Esophagus squamous epithelium (tissue), 5 donors: ENCODE data around the gene MCM3. TPM values are rescaled to one million over a fixed set of nuclear protein-coding genes. Genes with fewer than 3 reads are reported as not detected.
A peak's percentile ranks its signal among the peaks of the same experiment; 100 is the strongest.

ENCODE experiments used
- DNase-seq: peaks from one replicate; lab custom pipeline; 2025; lab: John Stamatoyannopoulos, UW
- H3K27ac ChIP-seq, 4 donors: fragments of 200-600 bp; sonication (generic); one replicate each; pipeline ENCODE4 v1.5.1; 2016 to 2019; ENCODE audit warnings: mild to moderate bottlenecking in 1 of 4
- H3K27me3 ChIP-seq, 4 donors: fragments of 200-600 bp; sonication (generic); 1 replicate in 3 of 4; 2 replicates in 1 of 4; pipeline versions ENCODE4 v1.5.1 to v1.6.0; 2017 to 2021; ENCODE audit warnings: antibody characterized with exemption in 1 of 4
- H3K36me3 ChIP-seq, 3 donors: fragments of 200-600 bp; sonication (generic); one replicate each; pipeline ENCODE4 v1.5.1; 2016 to 2019
- H3K4me1 ChIP-seq, 3 donors: fragments of 200-600 bp; sonication (generic); one replicate each; pipeline ENCODE4 v1.5.1; 2017 to 2019
- H3K4me3 ChIP-seq, 4 donors: fragments of 200-600 bp; sonication (generic); 1 replicate in 3 of 4; 2 replicates in 1 of 4; pipeline ENCODE4 v1.5.1; 2016 to 2019; ENCODE audit warnings: mild to moderate bottlenecking in 2 of 4, moderate library complexity in 1 of 4
- H3K9me3 ChIP-seq, 3 donors: fragments of 200-600 bp; sonication (generic); one replicate each; pipeline ENCODE4 v1.5.1; 2016 to 2019
- POLR2A ChIP-seq, 4 donors: fragments of 450-650 bp; IDR thresholded peaks; one replicate each; pipeline ENCODE4 v1.6.1; 2017; ENCODE audit warnings: antibody characterized with exemption in 4 of 4, mild to moderate bottlenecking in 4 of 4, moderate library complexity in 3 of 4
- WGBS, 2 donors: methylation state at CpG; one replicate each; pipeline ENCODE4 v1.1.5; 2018; 5-methylcytosine and 5-hydroxymethylcytosine counted together
- intact Hi-C: fragments of 100-400 bp; cut with DNase I; formaldehyde crosslinking; loops from one replicate; pipeline ENCODE4 v1.15.0; 2022
- total RNA-seq, 4 donors: library from RNA; depleted of rRNA; stranded (reverse); fragments of >200 nt; gene quantifications; one replicate each; pipeline ENCODE4 v1.1.0, GENCODE V29; 2016
- TF ChIP-seq, protein P1 (sequence below), 6 experiments: fragments of 450-650 bp in 4 of 6; fragments of 200-600 bp in 2 of 6; sonication (generic) in 2 of 6; IDR thresholded peaks; one replicate each; pipeline ENCODE4 v1.5.1; 2016 to 2019; ENCODE audit warnings: antibody characterized with exemption in 6 of 6, mild to moderate bottlenecking in 4 of 6, moderate library complexity in 4 of 6
- donor health status: DM: yes; HTN: yes; CAD: no.

The MCM3 gene
- total RNA-seq, 4 donors from 2014 or later, result 37.5 to 70.3 (median 47.7) TPM

DNA sequence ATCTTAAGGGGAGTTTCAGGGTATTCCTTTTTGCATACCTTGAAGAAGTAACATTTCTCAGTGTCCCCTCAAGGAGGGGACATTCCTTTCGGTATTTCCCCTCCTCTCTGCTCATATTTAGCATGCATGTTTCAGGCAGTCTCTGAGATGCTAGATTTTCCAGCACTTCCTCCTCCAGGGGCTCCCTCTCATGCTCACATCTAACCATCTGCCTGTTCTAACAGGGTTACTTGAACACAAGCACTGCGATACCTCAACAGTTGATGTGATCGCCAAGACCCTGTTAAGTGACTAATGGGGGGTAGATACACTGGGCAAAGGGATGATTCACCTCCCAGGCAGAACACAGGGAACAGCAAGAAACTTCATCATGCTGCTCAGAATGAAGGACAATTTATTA, 12.9 kb upstream of the MCM3 start:
- Histone ChIP-seq H3K27me3 (no peaks in the 10 kb centered on the region), H3K9me3 (no peaks in the 10 kb centered on the region), H3K4me1 (peaks cover 0 to 8% (median 0%) of the 10 kb centered on the region in 3 donors), H3K4me3 (no peak overlapping the region), H3K36me3 (no peaks in the 10 kb centered on the region), H3K27ac (no peak overlapping the region)
- WGBS, 2 donors, result 75 to 82% methylated on average over 3 of the region's 3 CpGs
- DNase-seq, result no peak
- intact Hi-C loops, result no loop called here
- TF ChIP-seq POLR2A (IDR thresholded peaks at IDR 0.05), result no peak
- TF ChIP-seq, protein P1, sequence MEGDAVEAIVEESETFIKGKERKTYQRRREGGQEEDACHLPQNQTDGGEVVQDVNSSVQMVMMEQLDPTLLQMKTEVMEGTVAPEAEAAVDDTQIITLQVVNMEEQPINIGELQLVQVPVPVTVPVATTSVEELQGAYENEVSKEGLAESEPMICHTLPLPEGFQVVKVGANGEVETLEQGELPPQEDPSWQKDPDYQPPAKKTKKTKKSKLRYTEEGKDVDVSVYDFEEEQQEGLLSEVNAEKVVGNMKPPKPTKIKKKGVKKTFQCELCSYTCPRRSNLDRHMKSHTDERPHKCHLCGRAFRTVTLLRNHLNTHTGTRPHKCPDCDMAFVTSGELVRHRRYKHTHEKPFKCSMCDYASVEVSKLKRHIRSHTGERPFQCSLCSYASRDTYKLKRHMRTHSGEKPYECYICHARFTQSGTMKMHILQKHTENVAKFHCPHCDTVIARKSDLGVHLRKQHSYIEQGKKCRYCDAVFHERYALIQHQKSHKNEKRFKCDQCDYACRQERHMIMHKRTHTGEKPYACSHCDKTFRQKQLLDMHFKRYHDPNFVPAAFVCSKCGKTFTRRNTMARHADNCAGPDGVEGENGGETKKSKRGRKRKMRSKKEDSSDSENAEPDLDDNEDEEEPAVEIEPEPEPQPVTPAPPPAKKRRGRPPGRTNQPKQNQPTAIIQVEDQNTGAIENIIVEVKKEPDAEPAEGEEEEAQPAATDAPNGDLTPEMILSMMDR (IDR thresholded peaks at IDR 0.05), result no peak

DNA sequence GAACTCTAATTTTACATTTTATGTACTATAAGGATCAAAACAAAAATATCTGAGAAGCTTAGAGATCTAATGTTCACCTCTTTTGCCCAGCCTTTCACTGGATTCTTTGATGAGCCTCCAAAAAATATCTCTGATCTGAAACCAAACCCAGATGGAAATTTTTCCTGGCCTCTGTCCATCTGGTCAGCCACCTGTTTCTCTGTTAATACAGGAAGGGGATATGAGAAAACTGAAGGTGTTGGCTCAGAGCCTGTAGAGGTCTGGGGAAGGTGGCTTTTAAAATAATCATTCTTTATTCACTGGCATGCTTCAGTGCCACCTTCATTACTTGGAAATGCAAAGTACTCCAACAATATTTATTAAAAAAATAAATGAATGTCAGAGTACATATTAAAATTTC, 8.5 kb upstream of the MCM3 start:
- no peaks in the 10 kb centered on the region for H3K36me3 ChIP-seq
- H3K27ac ChIP-seq, result no peak overlapping the region
- no peak for DNase-seq
- H3K9me3 ChIP-seq, result no peaks in the 10 kb centered on the region
- no peaks in the 10 kb centered on the region for H3K4me1 ChIP-seq
- intact Hi-C loops, result no loop called here
- no peak overlapping the region for H3K4me3 ChIP-seq
- H3K27me3 ChIP-seq, result no peaks in the 10 kb centered on the region
- no peak for TF ChIP-seq POLR2A (IDR thresholded peaks at IDR 0.05)
- TF ChIP-seq, protein P1 (IDR thresholded peaks at IDR 0.05), result no peak

DNA sequence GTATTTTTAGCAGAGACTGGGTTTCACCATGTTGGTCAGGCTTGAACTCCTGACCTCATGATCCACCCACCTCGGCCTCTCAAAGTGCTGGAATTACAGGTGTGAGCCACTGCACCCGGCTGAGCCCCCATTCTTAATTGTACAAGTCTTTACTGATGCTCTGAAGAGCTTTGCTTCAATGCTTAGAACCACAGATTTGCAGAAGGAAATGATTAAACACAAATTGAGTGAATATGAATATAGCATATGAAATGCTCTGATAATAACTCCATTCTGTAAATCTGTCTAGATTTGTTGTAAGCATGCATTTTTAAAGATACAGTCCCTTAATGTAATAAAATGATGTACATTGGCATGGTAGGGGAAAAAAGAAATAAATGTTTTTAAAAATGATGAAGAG, 4.3 kb upstream of the MCM3 start:
- WGBS, 2 donors, result 82 to 83% methylated on average over 1 to 2 of the region's 2 CpGs
- Histone ChIP-seq H3K4me3 (no peak overlapping the region), H3K4me1 (peaks cover 0 to 18% (median 2%) of the 10 kb centered on the region in 3 donors), H3K9me3 (no peaks in the 10 kb centered on the region), H3K36me3 (no peaks in the 10 kb centered on the region), H3K27ac (no peak overlapping the region), H3K27me3 (no peaks in the 10 kb centered on the region)
- no peak for DNase-seq
- no peak for TF ChIP-seq POLR2A (IDR thresholded peaks at IDR 0.05)
- TF ChIP-seq, protein P1 (IDR thresholded peaks at IDR 0.05), result no peak
- intact Hi-C loops, result loop anchor here (10.0 kb wide), 1 partner anchor 116 kb away; no protein-coding TSS in a partner anchor

DNA sequence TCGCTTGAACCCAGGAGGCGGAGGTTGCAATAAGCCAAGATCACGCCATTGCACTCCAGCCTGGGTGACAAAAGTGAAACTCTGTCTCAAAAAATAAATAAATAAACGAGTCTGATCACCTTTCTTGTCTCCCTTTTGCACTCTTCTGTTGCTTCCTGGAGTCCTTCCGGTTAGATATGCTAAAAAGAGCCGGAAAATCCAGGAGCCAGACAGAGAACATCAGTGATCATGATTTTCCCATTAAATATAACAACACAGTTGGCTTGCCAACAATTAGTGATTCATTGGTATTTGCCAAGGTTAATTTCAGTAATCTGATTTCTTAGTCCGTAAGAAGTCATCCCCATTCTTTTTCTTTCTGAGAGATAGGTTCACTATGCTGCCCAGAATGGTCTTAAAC, 3.7 kb upstream of the MCM3 start:
- no peaks in the 10 kb centered on the region for H3K36me3 ChIP-seq
- no peaks in the 10 kb centered on the region for H3K9me3 ChIP-seq
- intact Hi-C loops, result loop anchor here (10.0 kb wide), 1 partner anchor 117 kb away; no protein-coding TSS in a partner anchor
- no peak overlapping the region for H3K4me3 ChIP-seq
- H3K4me1 ChIP-seq, result peaks cover 0 to 24% (median 9%) of the 10 kb centered on the region in 3 donors
- no peak for TF ChIP-seq POLR2A (IDR thresholded peaks at IDR 0.05)
- TF ChIP-seq, protein P1 (IDR thresholded peaks at IDR 0.05), result no peak
- no peak for DNase-seq
- no peak overlapping the region for H3K27ac ChIP-seq
- no peaks in the 10 kb centered on the region for H3K27me3 ChIP-seq
- 82 to 83% methylated on average over 6 to 7 of the region's 7 CpGs for WGBS, 2 donors

DNA sequence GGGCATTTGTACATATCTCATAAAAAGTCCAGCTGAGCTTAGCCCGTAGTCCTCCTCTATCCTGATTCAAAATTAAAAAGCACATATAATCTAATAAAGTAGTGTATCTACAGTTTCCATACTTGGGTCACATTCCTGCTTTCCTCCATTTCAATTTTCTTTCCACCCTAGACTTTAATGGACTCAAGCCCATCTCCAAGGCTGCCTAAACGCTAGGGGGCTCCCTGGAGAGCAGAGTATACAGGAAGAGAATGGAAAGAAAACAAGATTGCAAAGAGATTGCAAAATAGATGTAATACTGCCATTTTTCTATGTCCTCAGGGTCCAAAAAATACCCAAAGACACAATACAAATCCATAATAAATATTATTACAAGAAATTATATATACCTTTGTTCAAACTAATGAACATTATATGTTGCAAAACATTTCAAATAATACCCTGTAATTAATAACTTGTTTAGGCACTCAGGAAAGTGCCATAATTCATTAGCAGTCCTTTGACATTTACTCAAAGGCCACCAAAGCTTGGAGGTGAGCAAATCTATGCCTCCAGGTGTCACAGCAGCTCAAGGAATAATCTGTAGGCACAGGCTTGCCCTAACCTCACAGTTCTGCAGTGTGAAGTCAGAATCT, 2.4 kb upstream of the MCM3 start:
- no peaks in the 10 kb centered on the region for H3K27me3 ChIP-seq
- H3K9me3 ChIP-seq, result no peaks in the 10 kb centered on the region
- no peak overlapping the region for H3K4me3 ChIP-seq
- TF ChIP-seq, protein P1 (IDR thresholded peaks at IDR 0.05), result peak in 5 of 6 experiments; percentile 48 to 70 (median 59)
- TF ChIP-seq POLR2A (IDR thresholded peaks at IDR 0.05), result no peak
- H3K36me3 ChIP-seq, result peaks cover 0 to 8% (median 3%) of the 10 kb centered on the region in 3 donors
- no peak overlapping the region for H3K27ac ChIP-seq
- WGBS, 2 donors, result 11 to 20% methylated on average over 2 of the region's 2 CpGs
- intact Hi-C loops, result loop anchor here (10.0 kb wide), 1 partner anchor 118 kb away; no protein-coding TSS in a partner anchor
- H3K4me1 ChIP-seq, result peaks cover 0 to 33% (median 12%) of the 10 kb centered on the region in 3 donors
- no peak for DNase-seq
